ENCODE results near the gene LRP1B. TPM values are rescaled to one million over a fixed set of nuclear protein-coding genes. Genes with fewer than 3 reads are reported as not detected.

LRP1B gene
- total and polyA plus RNA-seq, 2 experiments from 2014 or later: not detected

DNA sequence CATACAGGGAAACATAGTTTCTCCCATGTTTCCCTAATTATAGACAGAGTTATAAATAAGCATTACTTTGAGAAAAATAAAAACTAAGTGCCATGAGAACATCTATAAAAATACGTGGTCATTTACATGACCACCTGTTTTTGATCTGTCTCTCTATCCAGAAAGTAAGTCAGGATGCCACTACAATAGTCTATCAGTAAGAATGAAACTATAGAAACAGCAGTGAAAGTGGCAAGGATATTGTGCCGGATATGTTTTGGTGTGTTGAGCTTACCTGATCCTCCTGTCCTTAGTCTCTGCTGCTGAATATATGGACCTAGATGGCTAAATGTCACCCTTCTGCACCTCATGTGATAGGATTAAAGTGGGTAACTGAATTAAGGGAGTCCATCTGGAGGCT lies 512.4 kb downstream of the LRP1B start:
- H3K36me3 ChIP-seq (ENCODE audit: low read depth): no peaks in the 10 kb centered on the region
- no peaks in the 10 kb centered on the region for H3K79me2 ChIP-seq (ENCODE audit: insufficient read depth)
- H3K27ac ChIP-seq: no peak overlapping the region
- DNase-seq: no peak
- H4K20me1 ChIP-seq (ENCODE audit: insufficient read depth): no peaks in the 10 kb centered on the region
- 41 to 44% methylated on average over 2 of the region's 2 CpGs for WGBS, 2 experiments (ENCODE audit: low coverage in 1 of 2, low lambda C conversion rate in 2 of 2, missing lambda C conversion rate in 2 of 2)
- in situ Hi-C loops (cut with MboI): no loop called here
- no peaks in the 10 kb centered on the region for H3F3A ChIP-seq (ENCODE audit: insufficient read depth)
- no peaks in the 10 kb centered on the region for H3K9me3 ChIP-seq (ENCODE audit: low read depth)
- no peaks in the 10 kb centered on the region for H3K4me1 ChIP-seq (ENCODE audit: insufficient read depth)
- TF ChIP-seq EZH2phosphoT487 (IDR thresholded peaks at IDR 0.05; ENCODE audit: insufficient read depth, low read depth): no peak
- no peak overlapping the region for H3K4me3 ChIP-seq
- no peak overlapping the region for H3K9ac ChIP-seq
- H3K27me3 ChIP-seq (replicated peaks; ENCODE audit: insufficient read depth): no peaks in the 10 kb centered on the region
- no peak overlapping the region for H3K4me2 ChIP-seq (ENCODE audit: unreplicated experiment)
- no peaks in the 10 kb centered on the region for H3K9me2 ChIP-seq (ENCODE audit: insufficient read depth)
- no peak overlapping the region for H2AFZ ChIP-seq

DNA sequence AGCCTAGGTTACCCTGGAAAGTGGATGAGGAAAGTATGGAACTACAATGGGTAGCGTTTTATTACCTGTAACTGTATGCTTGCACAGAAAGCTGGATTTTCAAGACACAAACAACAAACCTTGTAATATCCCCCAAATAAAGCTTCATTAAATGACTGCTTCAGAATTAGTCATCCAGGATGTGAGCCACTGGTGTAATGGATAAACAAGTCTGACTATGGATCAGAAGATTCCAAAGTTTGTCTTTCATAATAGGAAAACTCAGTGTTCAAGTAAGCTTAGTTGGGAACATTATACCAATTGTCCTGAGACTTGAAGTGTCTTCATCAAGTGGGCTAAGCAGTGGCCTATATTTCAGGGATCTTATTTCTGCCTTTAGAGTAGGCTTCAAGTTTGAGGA lies 518.8 kb downstream of the LRP1B start:
- WGBS, 2 experiments (ENCODE audit: low coverage in 1 of 2, low lambda C conversion rate in 2 of 2, missing lambda C conversion rate in 2 of 2): 57 to 64% methylated on average over 1 of the region's 1 CpG
- in situ Hi-C loops (cut with MboI): no loop called here

DNA sequence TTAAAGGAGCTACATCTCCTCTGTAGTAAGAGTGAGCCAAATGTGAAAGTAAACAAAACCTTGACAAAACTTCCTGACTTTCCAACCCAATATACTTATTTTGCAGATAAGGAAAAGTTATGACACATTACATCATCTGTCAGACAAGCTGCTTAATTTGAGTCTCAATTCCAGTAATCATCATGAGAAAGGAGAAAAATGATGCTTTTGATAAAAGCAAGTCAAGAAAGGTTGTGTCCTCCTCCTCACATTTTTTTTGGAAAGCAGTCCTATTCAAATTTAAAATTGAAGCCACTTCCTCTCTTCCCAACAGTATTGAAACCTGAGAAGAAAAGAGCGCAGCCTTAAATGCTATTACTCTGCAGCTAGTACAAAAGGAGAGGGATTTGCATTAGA lies 519.6 kb downstream of the LRP1B start:
- Histone ChIP-seq H3K79me2 (ENCODE audit: insufficient read depth) (no peaks in the 10 kb centered on the region), H3K9ac (no peak overlapping the region), H3K36me3 (ENCODE audit: low read depth) (no peaks in the 10 kb centered on the region), H3F3A (ENCODE audit: insufficient read depth) (no peaks in the 10 kb centered on the region), H3K4me2 (ENCODE audit: unreplicated experiment) (no peak overlapping the region), H3K9me3 (ENCODE audit: low read depth) (no peaks in the 10 kb centered on the region), H3K9me2 (ENCODE audit: insufficient read depth) (no peaks in the 10 kb centered on the region), H3K4me1 (ENCODE audit: insufficient read depth) (no peaks in the 10 kb centered on the region), H3K27ac (no peak overlapping the region), H3K27me3 (replicated peaks; ENCODE audit: insufficient read depth) (no peaks in the 10 kb centered on the region), H2AFZ (no peak overlapping the region), H3K4me3 (no peak overlapping the region), H4K20me1 (ENCODE audit: insufficient read depth) (no peaks in the 10 kb centered on the region)
- no peak for TF ChIP-seq EZH2phosphoT487 (IDR thresholded peaks at IDR 0.05; ENCODE audit: insufficient read depth, low read depth)
- no peak for TF ChIP-seq EZH2 (IDR thresholded peaks at IDR 0.05; ENCODE audit: insufficient read depth, poor library complexity, severe bottlenecking)
- no peak for DNase-seq
- in situ Hi-C loops (cut with MboI): no loop called here
- 67 to 85% methylated on average over 1 of the region's 1 CpG for WGBS, 2 experiments (ENCODE audit: low coverage in 1 of 2, low lambda C conversion rate in 2 of 2, missing lambda C conversion rate in 2 of 2)

More for the DNA sequence above, 518.8 kb downstream of the LRP1B start:
- Histone ChIP-seq H3K27ac (no peak overlapping the region), H3K36me3 (ENCODE audit: low read depth) (no peaks in the 10 kb centered on the region), H3K79me2 (ENCODE audit: insufficient read depth) (no peaks in the 10 kb centered on the region), H3K27me3 (replicated peaks; ENCODE audit: insufficient read depth) (no peaks in the 10 kb centered on the region), H3K9me2 (ENCODE audit: insufficient read depth) (no peaks in the 10 kb centered on the region), H4K20me1 (ENCODE audit: insufficient read depth) (no peaks in the 10 kb centered on the region), H3K9ac (no peak overlapping the region), H2AFZ (no peak overlapping the region), H3K4me2 (ENCODE audit: unreplicated experiment) (no peak overlapping the region), H3K4me3 (no peak overlapping the region), H3F3A (ENCODE audit: insufficient read depth) (no peaks in the 10 kb centered on the region), H3K4me1 (ENCODE audit: insufficient read depth) (no peaks in the 10 kb centered on the region), H3K9me3 (ENCODE audit: low read depth) (no peaks in the 10 kb centered on the region)
- DNase-seq: peak; percentile 29
- TF ChIP-seq EZH2phosphoT487 (IDR thresholded peaks at IDR 0.05; ENCODE audit: insufficient read depth, low read depth) (no peak), EZH2 (IDR thresholded peaks at IDR 0.05; ENCODE audit: insufficient read depth, poor library complexity, severe bottlenecking) (no peak)

DNA sequence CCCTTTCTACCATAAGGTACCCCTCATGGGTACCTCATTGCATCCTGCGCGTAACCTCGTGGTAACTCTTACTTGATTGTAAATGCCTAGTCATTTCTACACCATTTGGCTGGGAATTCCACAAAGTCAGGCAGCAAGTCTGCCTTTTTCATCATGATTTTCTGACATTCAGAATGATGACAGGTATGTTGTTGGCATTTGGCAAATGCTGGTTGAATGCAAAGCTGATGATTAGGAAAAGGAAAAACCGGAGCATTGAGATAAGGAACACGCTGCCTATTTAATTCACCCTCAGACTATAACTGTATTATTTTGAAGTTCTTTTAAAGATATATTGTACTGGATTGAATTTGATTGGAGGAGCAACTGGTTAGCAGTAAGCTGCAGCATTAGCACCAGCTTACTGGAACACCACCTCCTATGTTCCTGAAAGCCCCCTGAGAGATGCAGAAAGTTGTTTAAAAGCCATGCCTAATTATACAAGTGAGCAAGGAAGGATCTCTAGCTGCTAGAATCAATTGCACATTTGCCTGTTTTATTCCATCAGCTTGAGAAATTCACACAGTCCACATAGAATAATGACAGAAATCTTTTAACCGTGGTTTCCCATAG lies 520.1 kb downstream of the LRP1B start:
- Histone ChIP-seq H3K79me2 (ENCODE audit: insufficient read depth) (no peaks in the 10 kb centered on the region), H3K4me1 (ENCODE audit: insufficient read depth) (no peaks in the 10 kb centered on the region), H3K9ac (no peak overlapping the region), H4K20me1 (ENCODE audit: insufficient read depth) (no peaks in the 10 kb centered on the region), H3K9me3 (ENCODE audit: low read depth) (no peaks in the 10 kb centered on the region), H2AFZ (no peak overlapping the region), H3K27ac (no peak overlapping the region), H3K27me3 (replicated peaks; ENCODE audit: insufficient read depth) (no peaks in the 10 kb centered on the region), H3K4me3 (no peak overlapping the region), H3K4me2 (ENCODE audit: unreplicated experiment) (no peak overlapping the region), H3K36me3 (ENCODE audit: low read depth) (no peaks in the 10 kb centered on the region), H3F3A (ENCODE audit: insufficient read depth) (no peaks in the 10 kb centered on the region), H3K9me2 (ENCODE audit: insufficient read depth) (no peaks in the 10 kb centered on the region)
- in situ Hi-C loops (cut with MboI): no loop called here
- TF ChIP-seq EZH2 (IDR thresholded peaks at IDR 0.05; ENCODE audit: insufficient read depth, poor library complexity, severe bottlenecking) (no peak), EZH2phosphoT487 (IDR thresholded peaks at IDR 0.05; ENCODE audit: insufficient read depth, low read depth) (no peak)
- whole genome bisulfite sequencing, 2 experiments (ENCODE audit: low coverage in 1 of 2, low lambda C conversion rate in 2 of 2, missing lambda C conversion rate in 2 of 2): 65 to 66% methylated on average over 6 of the region's 6 CpGs
- DNase-seq: no peak

DNA sequence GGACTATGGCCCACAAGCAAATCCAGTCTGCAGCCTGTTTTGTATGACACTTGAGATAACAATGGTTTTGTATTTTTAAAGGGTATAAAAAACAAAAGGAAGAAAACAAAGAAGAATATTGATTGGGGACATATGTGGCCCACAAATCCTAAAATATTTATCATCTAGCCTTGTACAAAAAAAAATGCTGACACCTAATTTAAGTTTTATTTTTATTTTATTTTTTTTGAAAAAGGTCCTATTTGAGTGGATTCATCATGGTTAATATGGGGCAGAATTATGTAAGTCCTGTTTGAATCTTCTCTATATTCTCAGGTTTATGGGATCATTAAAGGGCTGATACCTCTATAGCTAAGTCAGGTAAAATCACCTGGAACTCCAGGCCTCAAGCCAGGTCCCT lies 525.7 kb downstream of the LRP1B start:
- Histone ChIP-seq H3K9me3 (ENCODE audit: low read depth) (no peaks in the 10 kb centered on the region), H3K4me2 (ENCODE audit: unreplicated experiment) (no peak overlapping the region), H3K79me2 (ENCODE audit: insufficient read depth) (no peaks in the 10 kb centered on the region), H3K9ac (no peak overlapping the region), H3K9me2 (ENCODE audit: insufficient read depth) (no peaks in the 10 kb centered on the region), H2AFZ (no peak overlapping the region), H3K4me1 (ENCODE audit: insufficient read depth) (no peaks in the 10 kb centered on the region), H3F3A (ENCODE audit: insufficient read depth) (no peaks in the 10 kb centered on the region), H3K36me3 (ENCODE audit: low read depth) (no peaks in the 10 kb centered on the region), H3K4me3 (no peak overlapping the region), H3K27me3 (replicated peaks; ENCODE audit: insufficient read depth) (no peaks in the 10 kb centered on the region), H4K20me1 (ENCODE audit: insufficient read depth) (no peaks in the 10 kb centered on the region), H3K27ac (no peak overlapping the region)
- TF ChIP-seq EZH2phosphoT487 (IDR thresholded peaks at IDR 0.05; ENCODE audit: insufficient read depth, low read depth): no peak
- TF ChIP-seq EZH2 (IDR thresholded peaks at IDR 0.05; ENCODE audit: insufficient read depth, poor library complexity, severe bottlenecking): no peak
- in situ Hi-C loops (cut with MboI): no loop called here
- no peak for DNase-seq
